ENCODE data around the gene ASPHD2. TPM values are rescaled to one million over a fixed set of nuclear protein-coding genes. Genes with fewer than 3 reads are reported as not detected.

The ASPHD2 gene
- polyA plus RNA-seq, 1 donor from 2014 or later = 18.7 TPM

- no peak overlapping the region for H2AFZ ChIP-seq (ENCODE audit: low read depth, low read length)
- no peaks in the 10 kb centered on the region for H3K27me3 ChIP-seq (ENCODE audit: insufficient read depth, low read depth, low read length)
- H3K4me3 ChIP-seq (ENCODE audit: low read length) = no peak overlapping the region
- H3K27ac ChIP-seq (ENCODE audit: low read length) = no peak overlapping the region
- H3K9ac ChIP-seq (ENCODE audit: low read length) = no peak overlapping the region
- H3K79me2 ChIP-seq (replicated peaks; ENCODE audit: insufficient read depth, low read length) = peaks cover 7% of the 10 kb centered on the region
- no peak for TF ChIP-seq TAF1 (IDR thresholded peaks at IDR 0.05; ENCODE audit: low read depth)
- TF ChIP-seq EZH2 (IDR thresholded peaks at IDR 0.05; ENCODE audit: borderline replicate concordance, insufficient read depth, low read length, poor library complexity, severe bottlenecking) = no peak
- no peak for TF ChIP-seq POLR2AphosphoS5 (IDR thresholded peaks at IDR 0.05)
- TF ChIP-seq, protein P1, sequence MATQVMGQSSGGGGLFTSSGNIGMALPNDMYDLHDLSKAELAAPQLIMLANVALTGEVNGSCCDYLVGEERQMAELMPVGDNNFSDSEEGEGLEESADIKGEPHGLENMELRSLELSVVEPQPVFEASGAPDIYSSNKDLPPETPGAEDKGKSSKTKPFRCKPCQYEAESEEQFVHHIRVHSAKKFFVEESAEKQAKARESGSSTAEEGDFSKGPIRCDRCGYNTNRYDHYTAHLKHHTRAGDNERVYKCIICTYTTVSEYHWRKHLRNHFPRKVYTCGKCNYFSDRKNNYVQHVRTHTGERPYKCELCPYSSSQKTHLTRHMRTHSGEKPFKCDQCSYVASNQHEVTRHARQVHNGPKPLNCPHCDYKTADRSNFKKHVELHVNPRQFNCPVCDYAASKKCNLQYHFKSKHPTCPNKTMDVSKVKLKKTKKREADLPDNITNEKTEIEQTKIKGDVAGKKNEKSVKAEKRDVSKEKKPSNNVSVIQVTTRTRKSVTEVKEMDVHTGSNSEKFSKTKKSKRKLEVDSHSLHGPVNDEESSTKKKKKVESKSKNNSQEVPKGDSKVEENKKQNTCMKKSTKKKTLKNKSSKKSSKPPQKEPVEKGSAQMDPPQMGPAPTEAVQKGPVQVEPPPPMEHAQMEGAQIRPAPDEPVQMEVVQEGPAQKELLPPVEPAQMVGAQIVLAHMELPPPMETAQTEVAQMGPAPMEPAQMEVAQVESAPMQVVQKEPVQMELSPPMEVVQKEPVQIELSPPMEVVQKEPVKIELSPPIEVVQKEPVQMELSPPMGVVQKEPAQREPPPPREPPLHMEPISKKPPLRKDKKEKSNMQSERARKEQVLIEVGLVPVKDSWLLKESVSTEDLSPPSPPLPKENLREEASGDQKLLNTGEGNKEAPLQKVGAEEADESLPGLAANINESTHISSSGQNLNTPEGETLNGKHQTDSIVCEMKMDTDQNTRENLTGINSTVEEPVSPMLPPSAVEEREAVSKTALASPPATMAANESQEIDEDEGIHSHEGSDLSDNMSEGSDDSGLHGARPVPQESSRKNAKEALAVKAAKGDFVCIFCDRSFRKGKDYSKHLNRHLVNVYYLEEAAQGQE (IDR thresholded peaks at IDR 0.05; ENCODE audit: borderline replicate concordance) = no peak
- TF ChIP-seq EP300 (conservative IDR thresholded peaks at IDR 0.05; ENCODE audit: poor library complexity, severe bottlenecking) = no peak
- TF ChIP-seq, protein P2, sequence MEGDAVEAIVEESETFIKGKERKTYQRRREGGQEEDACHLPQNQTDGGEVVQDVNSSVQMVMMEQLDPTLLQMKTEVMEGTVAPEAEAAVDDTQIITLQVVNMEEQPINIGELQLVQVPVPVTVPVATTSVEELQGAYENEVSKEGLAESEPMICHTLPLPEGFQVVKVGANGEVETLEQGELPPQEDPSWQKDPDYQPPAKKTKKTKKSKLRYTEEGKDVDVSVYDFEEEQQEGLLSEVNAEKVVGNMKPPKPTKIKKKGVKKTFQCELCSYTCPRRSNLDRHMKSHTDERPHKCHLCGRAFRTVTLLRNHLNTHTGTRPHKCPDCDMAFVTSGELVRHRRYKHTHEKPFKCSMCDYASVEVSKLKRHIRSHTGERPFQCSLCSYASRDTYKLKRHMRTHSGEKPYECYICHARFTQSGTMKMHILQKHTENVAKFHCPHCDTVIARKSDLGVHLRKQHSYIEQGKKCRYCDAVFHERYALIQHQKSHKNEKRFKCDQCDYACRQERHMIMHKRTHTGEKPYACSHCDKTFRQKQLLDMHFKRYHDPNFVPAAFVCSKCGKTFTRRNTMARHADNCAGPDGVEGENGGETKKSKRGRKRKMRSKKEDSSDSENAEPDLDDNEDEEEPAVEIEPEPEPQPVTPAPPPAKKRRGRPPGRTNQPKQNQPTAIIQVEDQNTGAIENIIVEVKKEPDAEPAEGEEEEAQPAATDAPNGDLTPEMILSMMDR (IDR thresholded peaks at IDR 0.05; ENCODE audit: poor library complexity, severe bottlenecking) = no peak
- no peak for TF ChIP-seq SMC3 (conservative IDR thresholded peaks at IDR 0.05; ENCODE audit: poor library complexity)
- TF ChIP-seq RAD21 (conservative IDR thresholded peaks at IDR 0.05) = no peak
- TF ChIP-seq MXI1 (conservative IDR thresholded peaks at IDR 0.05; ENCODE audit: poor library complexity, severe bottlenecking) = no peak
- no peaks in the 10 kb centered on the region for H3K9me2 ChIP-seq (ENCODE audit: insufficient read depth, low read length)
- H3K4me2 ChIP-seq (ENCODE audit: low read length) = no peak overlapping the region
- H3K9me3 ChIP-seq (ENCODE audit: low read length) = no peaks in the 10 kb centered on the region
- H4K20me1 ChIP-seq (ENCODE audit: insufficient read depth) = no peaks in the 10 kb centered on the region
- H3F3A ChIP-seq (ENCODE audit: insufficient read depth, low read length, poor library complexity, severe bottlenecking) = no peaks in the 10 kb centered on the region
- no peaks in the 10 kb centered on the region for H3K36me3 ChIP-seq (ENCODE audit: insufficient read depth, low read length)
Measured at GRCh38 chr22:26457661-26458272, 28.7 kb downstream of the ASPHD2 start.

- Histone ChIP-seq H3K27ac (ENCODE audit: low read length) (peak overlapping the region; percentile 79), H3K9ac (ENCODE audit: low read length) (no peak overlapping the region), H3K9me3 (ENCODE audit: low read length) (no peaks in the 10 kb centered on the region), H3F3A (ENCODE audit: insufficient read depth, low read length, poor library complexity, severe bottlenecking) (no peaks in the 10 kb centered on the region), H3K27me3 (ENCODE audit: insufficient read depth, low read depth, low read length) (no peaks in the 10 kb centered on the region), H3K4me3 (ENCODE audit: low read length) (no peak overlapping the region), H3K9me2 (ENCODE audit: insufficient read depth, low read length) (no peaks in the 10 kb centered on the region), H4K20me1 (ENCODE audit: insufficient read depth) (no peaks in the 10 kb centered on the region), H2AFZ (ENCODE audit: low read depth, low read length) (no peak overlapping the region), H3K4me2 (ENCODE audit: low read length) (peak overlapping the region; percentile 12), H3K79me2 (replicated peaks; ENCODE audit: insufficient read depth, low read length) (peaks cover 7% of the 10 kb centered on the region), H3K36me3 (ENCODE audit: insufficient read depth, low read length) (peaks cover 7% of the 10 kb centered on the region)
- TF ChIP-seq SMC3 (conservative IDR thresholded peaks at IDR 0.05; ENCODE audit: poor library complexity) = no peak
- TF ChIP-seq, protein P2 (IDR thresholded peaks at IDR 0.05; ENCODE audit: poor library complexity, severe bottlenecking) = no peak
- TF ChIP-seq, protein P1 (IDR thresholded peaks at IDR 0.05; ENCODE audit: borderline replicate concordance) = no peak
- no peak for TF ChIP-seq POLR2AphosphoS5 (IDR thresholded peaks at IDR 0.05)
- no peak for TF ChIP-seq MXI1 (conservative IDR thresholded peaks at IDR 0.05; ENCODE audit: poor library complexity, severe bottlenecking)
- no peak for TF ChIP-seq TAF1 (IDR thresholded peaks at IDR 0.05; ENCODE audit: low read depth)
- TF ChIP-seq EZH2 (IDR thresholded peaks at IDR 0.05; ENCODE audit: borderline replicate concordance, insufficient read depth, low read length, poor library complexity, severe bottlenecking) = no peak
- no peak for TF ChIP-seq RAD21 (conservative IDR thresholded peaks at IDR 0.05)
- TF ChIP-seq EP300 (conservative IDR thresholded peaks at IDR 0.05; ENCODE audit: poor library complexity, severe bottlenecking) = no peak
Measured at GRCh38 chr22:26460202-26460601, 31.1 kb downstream of the ASPHD2 start.

Data from neural cell (in vitro differentiated cells).